ENCODE data around the gene HEXIM2. TPM values are rescaled to one million over a fixed set of nuclear protein-coding genes. Genes with fewer than 3 reads are reported as not detected.

The HEXIM2 gene
- total and polyA plus RNA-seq, 2 of the 13 experiments (the other 11 are each of a cell fraction or from before 2014, with no cell fraction given), result 27.1 to 32.4 TPM

GRCh38 chr17:45160447-45161287 is 1.0 kb upstream of the HEXIM2 start (continued):
- TF ChIP-seq BRD4 (CRISPR knock-in tag; IDR thresholded peaks at IDR 0.05) (no peak; the same call in 1 of the 2 replicates), ATF7-NPFF (CRISPR knock-in tag; IDR thresholded peaks at IDR 0.05; ENCODE audit: low read depth) (peak; percentile 65; the same call in 1 of the 2 replicates), NFE2 (CRISPR knock-in tag; IDR thresholded peaks at IDR 0.05) (no peak), HOXA5 (CRISPR knock-in tag; IDR thresholded peaks at IDR 0.05) (peak; percentile 79; the same call in 1 of the 2 replicates), MAZ (IDR thresholded peaks at IDR 0.05; ENCODE audit: borderline replicate concordance, low read depth, low read length) (peak; percentile 93), MAZ (CRISPR knock-in tag; IDR thresholded peaks at IDR 0.05; ENCODE audit: low read depth) (no peak; the same call in none of the 2 replicates), ZNF850 (CRISPR knock-in tag; conservative IDR thresholded peaks at IDR 0.05) (no peak), CEBPG (CRISPR knock-in tag; IDR thresholded peaks at IDR 0.05) (peak; percentile 45; the same call in 1 of the 2 replicates), ATF5 (CRISPR knock-in tag; IDR thresholded peaks at IDR 0.05; ENCODE audit: low read depth) (peak; percentile 75; the same call in 1 of the 2 replicates), ELK4 (CRISPR knock-in tag; IDR thresholded peaks at IDR 0.05; ENCODE audit: borderline replicate concordance) (no peak), ZBTB4 (CRISPR knock-in tag; IDR thresholded peaks at IDR 0.05; ENCODE audit: borderline replicate concordance) (peak; percentile 87; the same call in 1 of the 2 replicates), ZBTB26 (CRISPR knock-in tag; IDR thresholded peaks at IDR 0.05; ENCODE audit: borderline replicate concordance) (peak; percentile 65; the same call in 1 of the 2 replicates), SP2 (CRISPR knock-in tag; IDR thresholded peaks at IDR 0.05) (no peak), ZNF33B (CRISPR knock-in tag; IDR thresholded peaks at IDR 0.05) (no peak), SRSF4 (IDR thresholded peaks at IDR 0.05; ENCODE audit: low read depth, low read length, poor library complexity, severe bottlenecking) (no peak), SIN3A (IDR thresholded peaks at IDR 0.05; ENCODE audit: borderline replicate concordance, low read depth, low read length) (peak; percentile 80; the same call in 1 of the 2 replicates), TEF (CRISPR knock-in tag; IDR thresholded peaks at IDR 0.05) (peak; percentile 74; the same call in 1 of the 2 replicates), MTERF4 (CRISPR knock-in tag; IDR thresholded peaks at IDR 0.05) (peak; percentile 97), HIVEP1 (CRISPR knock-in tag; IDR thresholded peaks at IDR 0.05) (peak; percentile 92), DMAP1 (CRISPR knock-in tag; IDR thresholded peaks at IDR 0.05) (peak; percentile 91), ZNF556 (CRISPR knock-in tag; IDR thresholded peaks at IDR 0.05; ENCODE audit: borderline replicate concordance) (peak; percentile 85; the same call in 1 of the 2 replicates)
